Measurements from ENCODE around the gene C17orf67.

Gene C17orf67

GRCh38 chr17:56817066-56817465 is 16.7 kb downstream of the C17orf67 start:
- no peak for TF ChIP-seq CTCF (conservative IDR thresholded peaks at IDR 0.05)
- no peak overlapping the region for H3K27ac ChIP-seq

GRCh38 chr17:56815711-56816110 is 18.0 kb downstream of the C17orf67 start:
- H3K27ac ChIP-seq, result no peak overlapping the region
- no peak for TF ChIP-seq CTCF (conservative IDR thresholded peaks at IDR 0.05)

DNA sequence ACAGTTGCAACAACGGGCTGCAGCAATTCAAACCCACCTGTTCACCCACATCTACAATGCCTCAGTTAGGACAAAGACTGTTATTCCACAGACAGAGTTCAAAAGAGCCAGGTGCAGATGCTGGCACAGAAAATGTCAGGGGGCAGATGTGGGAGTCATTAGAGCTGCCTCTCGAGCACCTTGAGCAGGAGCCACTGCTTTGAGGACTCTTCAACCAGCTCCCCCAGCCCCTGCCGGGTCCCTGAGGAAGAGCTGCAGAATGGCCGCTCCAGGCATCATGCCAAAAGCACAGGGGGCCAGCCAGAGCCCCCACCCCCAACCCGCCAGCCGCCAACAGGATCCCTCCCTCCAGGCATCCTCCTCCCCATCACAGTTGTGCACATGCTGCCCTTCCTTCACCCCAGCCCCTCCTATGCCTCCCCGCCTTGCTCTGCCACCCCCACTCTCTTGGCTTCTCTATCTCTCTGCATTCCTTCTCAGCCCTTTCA is 20.8 kb downstream of the C17orf67 start:
- H3K27ac ChIP-seq, result no peak overlapping the region
- no peak for TF ChIP-seq CTCF (conservative IDR thresholded peaks at IDR 0.05)

- no peak for TF ChIP-seq CTCF (conservative IDR thresholded peaks at IDR 0.05)
- peak overlapping the region; percentile 84; the same call in 1 of the 2 replicates for H3K27ac ChIP-seq
Measured at GRCh38 chr17:56810891-56811775, 22.6 kb downstream of the C17orf67 start.

GRCh38 chr17:56810343-56810742 is 23.4 kb downstream of the C17orf67 start:
- peak overlapping the region; percentile 84; the same call in 1 of the 2 replicates for H3K27ac ChIP-seq
- no peak for TF ChIP-seq CTCF (conservative IDR thresholded peaks at IDR 0.05)

DNA sequence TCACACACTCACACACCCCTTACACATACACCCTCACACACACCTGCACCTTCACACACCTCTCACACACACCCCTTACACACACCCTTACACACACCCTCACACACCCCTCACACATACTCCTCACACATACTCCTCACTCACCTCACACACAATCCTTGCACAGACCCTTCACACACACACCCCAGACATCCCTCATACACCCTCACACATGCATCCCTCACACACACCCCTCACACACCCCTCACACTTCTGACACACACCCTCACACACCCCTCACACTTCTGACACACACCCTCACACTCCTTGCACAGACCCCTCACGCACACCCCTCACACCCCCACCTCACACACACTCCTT is 23.9 kb downstream of the C17orf67 start:
- peak overlapping the region; percentile 84 for H3K27ac ChIP-seq
- no peak for TF ChIP-seq CTCF (conservative IDR thresholded peaks at IDR 0.05)

DNA sequence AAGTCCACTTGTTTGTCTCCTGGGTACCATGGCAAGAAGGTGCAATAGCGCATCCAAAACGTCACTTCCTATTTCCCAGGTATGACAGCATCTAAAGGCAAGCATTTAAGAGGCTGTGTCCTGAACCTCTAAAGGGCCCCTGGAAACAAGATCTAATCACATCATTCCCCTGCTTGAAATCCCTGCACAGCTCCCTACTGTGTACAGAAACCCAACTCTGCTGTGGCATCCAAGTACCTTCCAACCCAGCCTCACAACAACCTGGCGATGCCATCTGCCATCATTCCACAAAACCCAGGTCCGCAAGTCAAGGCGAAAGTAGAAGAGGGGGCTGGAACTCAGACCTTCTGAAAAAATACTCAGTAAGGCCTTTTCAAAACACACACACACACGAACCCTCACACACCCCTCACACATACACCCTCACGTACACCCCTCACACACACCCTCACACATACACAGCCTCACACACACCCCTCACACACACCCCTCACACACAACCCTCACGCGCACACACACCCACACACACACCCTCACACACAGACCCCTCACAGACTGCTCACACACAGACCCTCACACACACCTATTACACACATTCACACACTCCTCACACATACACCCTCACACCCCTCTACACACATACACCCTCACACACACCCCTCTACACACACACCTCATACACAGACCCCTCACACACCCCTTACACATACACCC is 24.5 kb downstream of the C17orf67 start:
- H3K27ac ChIP-seq, result peak overlapping the region; percentile 84
- no peak for TF ChIP-seq CTCF (conservative IDR thresholded peaks at IDR 0.05)

All from VCaP (cell line).